NCI-H345 treated with DMSO at 0.1 percent for 48 hours (cell line): ENCODE measurements around the gene COL23A1.
"Not testable (repeated sequence)": the region's sequence is repeated elsewhere in the genome, so short reads cannot be mapped to it uniquely, and the experiment has no call there.

Source experiments
- DNase-seq: peaks from one replicate; lab custom pipeline; 2025; ENCODE audit not compliant: unreplicated experiment; lab: John Stamatoyannopoulos, UW

Gene COL23A1

DNA sequence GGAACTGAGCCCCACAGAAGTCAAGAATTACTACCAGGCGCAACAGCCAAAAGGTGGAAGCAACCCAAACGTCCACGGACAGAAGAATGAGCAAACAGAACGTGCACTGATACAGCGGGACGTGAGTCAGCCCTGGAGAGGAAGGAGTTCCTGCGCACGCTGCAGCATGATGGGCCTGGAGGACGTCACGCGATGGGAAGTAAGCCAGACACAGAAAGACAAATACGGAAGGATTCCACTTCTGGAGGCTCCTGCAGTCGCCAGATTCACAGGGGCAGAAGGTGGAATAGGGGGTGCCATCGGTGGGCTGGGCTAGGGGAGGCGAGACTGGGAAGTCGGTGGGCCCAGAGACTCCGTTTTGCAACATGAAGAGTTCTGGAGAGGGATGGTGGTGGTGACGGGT lies 277.3 kb downstream of the COL23A1 start:
- DNase-seq, result no peak

- DNase-seq, result no peak
Observed at GRCh38 chr5:178310130-178310865, 279.9 kb downstream of the COL23A1 start.

GRCh38 chr5:178309271-178310013 lies 280.8 kb downstream of the COL23A1 start:
- DNase-seq, result no peak

DNA sequence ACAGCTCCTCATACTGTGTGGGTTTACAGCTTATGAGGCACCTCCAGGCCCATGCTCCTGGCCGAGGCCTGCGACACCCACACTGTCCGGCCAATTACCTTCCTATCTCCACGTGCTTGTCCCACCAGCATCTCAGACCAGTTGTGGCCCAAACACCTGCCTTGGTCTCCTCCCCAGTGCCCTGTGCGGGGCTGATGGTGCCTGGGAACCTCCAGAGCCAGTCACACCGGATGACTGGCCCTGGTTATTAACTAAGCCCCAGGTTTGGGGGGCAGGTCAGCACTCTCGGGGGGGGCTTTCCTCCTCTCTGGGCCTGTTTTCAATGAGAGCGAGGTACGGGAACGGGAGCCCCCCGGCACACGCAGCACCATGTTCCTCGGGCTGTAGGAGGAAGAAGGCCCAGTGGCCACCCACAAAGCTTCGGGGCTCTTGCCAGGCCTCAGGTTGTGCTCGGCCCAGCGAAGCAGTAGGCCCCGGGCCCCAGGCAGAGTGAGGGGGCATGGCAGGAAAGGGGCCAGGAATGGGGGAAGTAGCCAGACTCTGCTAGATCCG lies 281.6 kb downstream of the COL23A1 start:
- DNase-seq, result no peak

- DNase-seq, result no peak
Observed at GRCh38 chr5:178307267-178308045, 282.7 kb downstream of the COL23A1 start.

GRCh38 chr5:178306430-178307225 lies 283.6 kb downstream of the COL23A1 start:
- no peak for DNase-seq

DNA sequence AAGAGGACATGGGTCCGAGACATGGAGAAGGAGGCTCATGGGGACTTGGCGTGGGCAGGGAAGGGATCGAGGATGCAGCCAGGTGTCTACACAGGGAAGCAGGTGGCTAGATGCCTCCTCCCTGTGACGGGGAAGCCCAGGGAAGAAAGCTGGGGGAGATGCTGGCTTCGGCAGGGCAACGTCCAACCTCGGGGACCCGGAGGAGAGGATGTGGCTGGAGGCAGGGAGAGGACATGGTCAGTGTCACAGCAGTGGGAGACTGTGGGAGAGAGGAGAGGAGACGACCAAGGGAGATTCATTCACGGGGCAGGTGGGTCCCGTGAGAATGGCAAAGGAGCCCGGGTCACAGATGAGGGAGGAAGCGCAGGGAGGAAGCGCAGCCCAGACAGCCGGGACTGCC lies 284.4 kb downstream of the COL23A1 start:
- no peak for DNase-seq

DNA sequence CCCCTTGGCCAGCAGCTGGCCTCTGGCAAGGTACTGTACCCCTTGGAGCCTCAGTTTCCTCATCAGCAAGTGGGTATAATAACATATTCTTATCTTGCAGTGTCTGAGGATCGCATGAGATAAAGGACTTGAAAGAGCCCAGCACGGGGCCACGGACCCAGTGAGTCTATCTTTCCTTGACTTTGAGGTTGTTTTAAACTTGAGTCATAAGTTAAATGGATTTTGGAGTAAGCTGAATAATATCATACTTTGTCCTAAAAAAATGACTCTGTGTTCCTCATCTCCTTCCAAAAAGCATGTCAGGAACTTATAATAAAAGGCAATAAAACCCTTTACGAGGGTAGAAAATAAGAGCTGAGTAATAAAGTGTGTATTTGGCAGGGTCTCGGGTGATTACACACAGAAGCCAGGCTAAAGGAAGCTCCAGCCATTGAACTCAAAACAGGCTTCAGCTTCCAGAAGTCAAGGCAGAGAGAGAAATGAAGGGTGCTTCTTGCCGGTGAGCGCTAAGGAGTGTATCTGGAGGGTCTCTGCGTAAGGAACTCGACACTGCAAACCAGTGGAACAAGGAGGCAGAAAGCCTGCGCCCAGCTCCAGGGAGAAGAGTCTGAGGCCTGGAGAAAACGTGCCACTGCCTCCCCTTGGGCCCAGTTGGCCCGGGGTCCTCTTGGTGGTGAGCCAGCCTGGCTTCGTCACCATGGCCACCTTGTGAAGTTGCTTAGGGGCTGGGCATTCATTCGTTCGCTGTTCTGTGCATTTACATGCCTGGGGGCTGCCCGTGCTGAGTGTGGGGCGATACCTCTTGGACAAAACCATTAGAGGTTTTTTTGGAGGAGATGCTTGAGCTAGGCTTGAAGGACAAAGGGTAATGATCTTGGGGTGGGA lies 285.2 kb downstream of the COL23A1 start:
- DNase-seq, result no peak

- DNase-seq, result no peak
Observed at GRCh38 chr5:178304016-178304415, 286.2 kb downstream of the COL23A1 start.

DNA sequence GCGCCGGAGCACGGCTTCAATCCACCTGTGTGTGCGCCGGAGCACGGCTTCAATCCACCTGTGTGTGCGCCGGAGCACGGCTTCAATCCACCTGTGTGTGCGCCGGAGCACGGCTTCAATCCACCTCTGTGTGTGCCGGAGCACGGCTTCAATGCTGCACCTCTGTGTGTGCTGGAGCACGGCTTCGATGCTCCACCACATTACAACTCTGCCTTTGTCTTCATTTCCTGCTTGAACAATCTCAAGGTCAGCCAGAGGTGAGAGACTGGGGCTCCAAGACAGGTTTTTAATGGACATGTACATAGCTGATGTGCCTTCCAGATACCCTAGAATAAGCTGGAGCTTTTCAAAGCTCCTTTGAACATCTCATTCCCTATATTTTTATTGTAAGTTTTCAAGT lies 287.9 kb downstream of the COL23A1 start:
- not testable (repeated sequence) for DNase-seq

DNA sequence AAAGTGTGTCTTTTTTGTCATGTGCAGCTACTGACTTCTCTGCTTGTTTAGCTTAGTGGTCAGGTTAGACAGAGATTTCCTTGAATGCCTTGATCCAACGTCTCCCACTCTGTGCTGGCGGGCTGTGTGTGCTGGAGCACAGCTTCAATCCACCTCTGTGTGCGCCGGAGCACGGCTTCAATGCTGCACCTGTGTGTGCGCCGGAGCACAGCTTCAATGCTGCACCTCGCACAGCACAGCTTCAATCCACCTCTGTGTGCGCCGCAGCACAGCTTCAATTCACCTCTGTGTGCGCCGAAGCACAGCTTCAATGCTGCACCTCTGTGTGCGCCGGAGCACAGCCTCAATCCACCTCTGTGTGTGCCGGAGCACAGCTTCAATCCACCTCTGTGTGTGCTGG lies 288.6 kb downstream of the COL23A1 start:
- no peak for DNase-seq

DNA sequence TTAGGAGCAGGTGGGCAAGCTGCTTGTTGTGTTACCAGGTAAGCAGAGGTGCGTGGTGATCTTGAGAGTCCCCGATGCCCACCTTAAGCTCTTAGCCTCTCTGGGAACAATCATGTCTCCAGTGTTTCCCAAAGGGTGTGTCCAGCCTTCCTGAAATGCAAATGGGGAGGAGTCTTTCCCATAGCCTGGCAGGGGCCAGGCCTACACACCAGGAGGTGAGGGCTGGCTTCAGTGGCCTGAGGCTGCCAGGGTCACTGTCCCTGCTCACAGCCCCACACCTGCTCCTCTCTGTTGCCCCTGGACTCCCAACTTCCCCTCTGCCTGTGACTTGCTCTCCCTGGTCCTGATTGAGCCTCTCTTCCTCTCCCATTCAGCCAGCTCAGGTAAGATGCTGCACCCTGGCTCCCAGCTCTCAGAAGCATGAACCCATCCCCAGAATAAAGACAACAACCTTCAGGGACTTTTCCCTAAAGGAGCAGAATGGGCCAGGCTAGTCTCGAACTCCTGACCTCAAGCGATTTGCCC lies 291.8 kb downstream of the COL23A1 start:
- DNase-seq, result no peak

DNA sequence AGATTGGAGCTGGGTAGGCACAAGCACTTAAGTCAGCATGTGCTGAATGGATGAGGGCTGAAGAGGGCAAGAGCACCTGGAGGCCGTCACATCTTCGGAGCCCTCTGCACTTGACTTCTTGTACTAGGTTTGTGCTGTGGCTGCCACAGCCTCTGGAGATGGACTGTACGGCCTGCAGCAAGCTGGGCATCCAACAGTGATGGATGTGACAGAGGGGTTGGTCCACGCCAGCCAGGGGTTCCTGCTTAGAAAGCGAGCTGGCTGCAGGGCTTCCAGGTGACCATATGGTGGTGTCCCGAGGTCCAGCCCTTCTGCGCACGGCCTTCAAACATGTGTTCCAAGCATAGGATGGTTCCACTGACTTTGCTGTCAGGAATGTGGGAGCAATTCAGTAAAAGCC lies 292.4 kb downstream of the COL23A1 start:
- DNase-seq, result no peak

DNA sequence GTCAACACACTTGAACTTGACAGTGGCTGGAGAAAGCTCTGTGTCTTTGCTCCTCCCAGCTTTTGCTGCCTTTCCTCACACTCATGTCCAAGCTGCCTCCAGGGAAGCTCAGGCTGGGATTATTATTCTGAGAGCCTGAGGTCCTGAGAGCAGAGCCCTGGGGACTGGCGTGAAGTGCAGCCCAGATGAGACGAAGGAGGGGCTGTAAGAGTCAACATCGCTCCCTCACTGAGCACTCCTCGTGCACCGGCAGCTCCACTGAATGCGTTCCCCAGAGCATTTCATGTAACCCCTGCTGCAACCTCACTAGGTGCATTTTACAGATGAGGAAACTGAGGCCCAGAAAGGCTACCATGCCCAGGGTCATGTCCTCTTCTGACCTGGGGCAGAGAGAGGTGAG lies 294.1 kb downstream of the COL23A1 start:
- no peak for DNase-seq

DNA sequence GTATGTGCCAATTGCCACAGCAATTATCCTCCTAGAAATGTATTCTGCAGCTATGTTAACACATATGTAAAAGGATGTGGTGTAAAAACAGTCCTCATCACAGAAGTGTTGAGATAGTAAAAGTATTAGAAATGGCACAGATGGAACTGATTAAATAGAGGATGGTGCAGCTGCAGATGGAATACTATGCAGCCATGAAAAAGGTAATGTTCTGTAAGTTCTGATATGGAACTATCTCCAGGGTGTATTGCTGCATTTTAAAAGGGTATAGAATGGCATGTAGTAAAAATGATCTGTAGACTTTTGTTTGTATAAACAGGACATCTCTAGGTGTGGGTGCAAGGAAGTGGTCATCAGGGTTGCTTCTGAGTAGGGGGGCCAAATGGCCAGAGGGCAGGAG lies 294.6 kb downstream of the COL23A1 start:
- no peak for DNase-seq

DNA sequence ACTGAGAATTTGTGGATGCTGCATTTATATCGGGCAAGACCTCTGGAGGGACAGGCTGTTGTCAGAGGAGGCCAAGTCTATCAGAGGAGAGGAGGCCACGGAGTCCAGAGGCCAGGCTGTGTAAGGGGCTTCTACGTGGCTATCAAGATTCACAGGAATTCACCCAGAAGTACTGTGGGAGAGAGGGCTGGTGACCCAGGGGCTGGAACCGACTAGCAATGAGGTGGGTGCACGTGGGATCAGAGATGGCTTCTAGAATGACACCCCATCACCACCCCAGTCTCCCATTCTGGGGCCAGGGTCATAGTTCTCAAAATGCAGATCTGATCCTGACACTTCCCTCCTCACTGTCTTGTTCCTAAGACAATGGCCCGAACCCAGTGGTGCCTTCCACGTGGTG lies 296.4 kb downstream of the COL23A1 start:
- DNase-seq, result no peak

- DNase-seq, result no peak
Observed at GRCh38 chr5:178293400-178293799, 296.8 kb downstream of the COL23A1 start.

DNA sequence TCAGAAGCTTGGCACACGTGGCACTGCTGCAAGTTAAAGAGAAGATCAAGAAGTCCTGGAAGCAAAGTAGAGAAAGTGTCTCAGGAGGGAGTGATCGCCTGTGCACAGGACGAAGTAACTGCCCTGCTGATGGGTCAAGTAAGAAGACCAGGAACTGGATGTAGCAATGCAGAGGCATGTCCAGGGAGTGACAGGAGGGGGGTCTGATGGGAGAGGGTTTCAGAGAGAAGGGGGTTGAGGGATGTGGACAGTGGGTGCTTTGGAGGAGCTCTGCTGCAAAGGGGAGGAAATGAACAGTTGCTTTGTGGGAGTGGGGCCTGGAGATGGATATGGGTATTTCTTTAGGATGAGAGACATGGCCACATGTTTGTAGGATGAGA lies 297.4 kb downstream of the COL23A1 start:
- DNase-seq, result no peak

DNA sequence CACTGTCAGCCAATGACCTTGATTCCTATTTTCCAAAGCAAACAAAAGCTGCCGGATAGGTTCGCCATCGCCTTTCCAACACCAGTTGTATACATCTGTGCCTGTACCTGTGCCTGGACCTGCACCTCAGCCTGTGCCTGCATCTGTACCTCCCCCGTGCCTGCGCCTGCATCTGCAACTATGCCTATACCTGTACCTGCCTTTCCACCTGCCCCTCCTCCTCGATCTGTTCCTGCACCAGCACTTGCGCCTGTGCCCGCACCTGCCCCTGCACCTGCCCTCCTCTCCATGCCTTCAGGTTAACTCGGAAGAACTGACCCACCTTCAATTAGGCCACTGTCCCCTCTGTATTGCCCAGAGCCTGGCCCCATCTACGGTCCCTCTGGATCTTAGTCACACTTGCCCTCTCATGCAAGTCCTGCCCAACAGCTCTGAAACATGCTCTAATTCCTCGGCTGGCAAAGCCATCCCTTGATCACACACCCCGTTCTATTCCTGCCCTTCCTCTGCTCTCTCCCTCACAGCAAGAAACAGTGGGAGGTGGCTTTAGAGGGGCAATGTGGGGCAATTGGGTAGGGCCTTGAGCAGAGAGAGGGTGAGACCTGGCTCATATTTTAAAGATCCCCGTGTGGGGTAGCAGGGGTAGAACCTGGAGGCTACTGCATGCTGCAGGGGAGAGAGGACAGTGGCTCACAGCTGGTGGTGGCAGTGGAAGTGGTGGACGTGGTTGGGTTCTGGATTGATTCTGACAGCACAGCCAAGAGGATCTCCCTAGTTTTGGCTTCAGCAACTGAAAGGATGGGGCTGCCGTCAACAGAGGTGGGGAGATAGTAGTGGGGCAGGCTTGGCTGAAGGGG lies 298.0 kb downstream of the COL23A1 start:
- no peak for DNase-seq
